GM23338 (cell line): ENCODE data around the gene PARD3. TPM values are rescaled to one million over a fixed set of nuclear protein-coding genes. Genes with fewer than 3 reads are reported as not detected.
A peak's percentile ranks its signal among the peaks of the same experiment; 100 is the strongest.

Experiments
- ATAC-seq: fragments of 200-7000 bp; cut with Tn5 transposase; 3 replicates; pipeline ENCODE4 v1.9.1; 2020
- DNase-seq: peaks from one replicate; pipeline ENCODE4 v3.0.0-alpha.2; 2015; ENCODE audit warnings: low spot score
- H2AFZ ChIP-seq: fragments of 200-600 bp; sonication (generic); 2 replicates; pipeline ENCODE4 v1.8.0; 2016; ENCODE audit warnings: antibody characterized with exemption, mild to moderate bottlenecking, moderate library complexity
- H3F3A ChIP-seq: fragments of 200-600 bp; sonication (generic); replicated peaks from 2 replicates; pipeline ENCODE4 v1.8.0; 2017; ENCODE audit warnings: antibody characterized with exemption, mixed run types, low read depth
- H3K27ac ChIP-seq: fragments of 200-600 bp; sonication (generic); 2 replicates; pipeline ENCODE4 v1.6.1; 2016; ENCODE audit warnings: low read depth
- H3K27me3 ChIP-seq: fragments of 200-600 bp; sonication (generic); 2 replicates; pipeline ENCODE4 v1.8.0; 2016; ENCODE audit warnings: mild to moderate bottlenecking, mixed run types, moderate library complexity; ENCODE audit not compliant: insufficient read depth
- H3K36me3 ChIP-seq: fragments of 200-600 bp; sonication (generic); 2 replicates; pipeline ENCODE4 v1.8.0; 2016; ENCODE audit warnings: mild to moderate bottlenecking; ENCODE audit not compliant: insufficient read depth
- H3K4me1 ChIP-seq: fragments of 200-600 bp; sonication (generic); 2 replicates; pipeline ENCODE4 v1.8.0; 2016; ENCODE audit warnings: mild to moderate bottlenecking, moderate library complexity; ENCODE audit not compliant: insufficient read depth
- H3K4me2 ChIP-seq: fragments of 200-600 bp; sonication (generic); 2 replicates; pipeline ENCODE4 v1.7.1; 2017; ENCODE audit warnings: mixed run types
- H3K4me3 ChIP-seq: fragments of 200-600 bp; sonication (generic); 2 replicates; pipeline ENCODE4 v1.6.1; 2016; ENCODE audit warnings: mixed run types
- H3K79me2 ChIP-seq: fragments of 200-600 bp; sonication (generic); replicated peaks from 2 replicates; pipeline ENCODE4 v1.8.0; 2017; ENCODE audit warnings: mild to moderate bottlenecking; ENCODE audit not compliant: insufficient read depth
- H3K9me2 ChIP-seq: fragments of 200-600 bp; sonication (generic); 2 replicates; pipeline ENCODE4 v1.8.0; 2017; ENCODE audit not compliant: insufficient read depth
- H4K20me1 ChIP-seq: fragments of 200-600 bp; sonication (generic); replicated peaks from 2 replicates; pipeline ENCODE4 v1.8.0; 2017; ENCODE audit warnings: mild to moderate bottlenecking; ENCODE audit not compliant: insufficient read depth
- H3K27ac Mint-ChIP-seq: 2 replicates; pipeline ENCODE4 v1.8.0; 2020; ENCODE audit warnings: inconsistent platforms, mild to moderate bottlenecking, moderate library complexity, mixed read lengths
- H3K27me3 Mint-ChIP-seq: 3 replicates; pipeline ENCODE4 v1.8.0; 2022; ENCODE audit warnings: low read depth, mild to moderate bottlenecking, moderate library complexity, mixed read lengths, inconsistent platforms; ENCODE audit not compliant: insufficient read depth, poor library complexity
- H3K36me3 Mint-ChIP-seq: 3 replicates; pipeline ENCODE4 v1.8.0; 2021; ENCODE audit warnings: low read depth, mild to moderate bottlenecking, inconsistent platforms, moderate library complexity, mixed read lengths
- H3K4me1 Mint-ChIP-seq: 3 replicates; pipeline ENCODE4 v1.8.0; 2020; ENCODE audit warnings: mild to moderate bottlenecking, inconsistent platforms, mixed read lengths
- H3K4me3 Mint-ChIP-seq: 3 replicates; pipeline ENCODE4 v1.8.0; 2021; ENCODE audit warnings: moderate library complexity, mild to moderate bottlenecking, inconsistent platforms, mixed read lengths
- H3K9me3 Mint-ChIP-seq: 3 replicates; pipeline ENCODE4 v1.8.0; 2020; ENCODE audit warnings: moderate library complexity, mild to moderate bottlenecking, inconsistent platforms, mixed read lengths
- CREB1 ChIP-seq: fragments of 250-450 bp; sonication (Bioruptor Pico); IDR thresholded peaks from 2 replicates; pipeline ENCODE4 v1.5.0; 2020; ENCODE audit warnings: low read depth, mild to moderate bottlenecking, moderate library complexity
- CTCF ChIP-seq, 2 experiments: fragments of 200-600 bp in 1 of 2; sonication (generic) in 1 of 2; conservative IDR thresholded peaks; 2 replicates each; pipeline versions ENCODE4 v1.5.1 to v1.6.1; 2016 to 2017; ENCODE audit warnings: antibody characterized with exemption in 2 of 2, low read depth in 2 of 2, mild to moderate bottlenecking in 2 of 2, moderate library complexity in 1 of 2
- ETS1 ChIP-seq: IDR thresholded peaks from 2 replicates; pipeline ENCODE4 v1.6.1; 2016; ENCODE audit warnings: antibody characterized with exemption
- EZH2 ChIP-seq: fragments of 200-600 bp; sonication (generic); IDR thresholded peaks from one replicate; pipeline ENCODE4 v1.8.0; 2017; ENCODE audit warnings: antibody characterized with exemption, mild to moderate bottlenecking, low read depth; ENCODE audit not compliant: unreplicated experiment
- EZH2phosphoT487 ChIP-seq: fragments of 200-600 bp; sonication (generic); IDR thresholded peaks from one replicate; pipeline ENCODE4 v1.8.1; 2018; ENCODE audit warnings: antibody characterized with exemption; ENCODE audit not compliant: unreplicated experiment
- JUNB ChIP-seq: IDR thresholded peaks from one replicate; pipeline ENCODE4 v1.6.1; 2016; ENCODE audit warnings: antibody characterized with exemption; ENCODE audit not compliant: unreplicated experiment
- NANOG ChIP-seq: IDR thresholded peaks from 2 replicates; pipeline ENCODE4 v1.6.1; 2016; ENCODE audit warnings: antibody characterized with exemption, borderline replicate concordance
- POLR2AphosphoS5 ChIP-seq: IDR thresholded peaks from 2 replicates; pipeline ENCODE4 v1.6.1; 2016; ENCODE audit warnings: antibody characterized with exemption, low read depth
- REST ChIP-seq: IDR thresholded peaks from one replicate; pipeline ENCODE4 v1.6.1; 2018; ENCODE audit warnings: antibody characterized with exemption; ENCODE audit not compliant: unreplicated experiment
- STAT1 ChIP-seq: IDR thresholded peaks from one replicate; pipeline ENCODE4 v1.6.1; 2016; ENCODE audit warnings: antibody characterized with exemption; ENCODE audit not compliant: unreplicated experiment
- ZNF114 ChIP-seq: fragments of 250-450 bp; sonication (Bioruptor Pico); IDR thresholded peaks from 2 replicates; pipeline ENCODE4 v1.5.0; 2020; ENCODE audit warnings: mild to moderate bottlenecking, moderate library complexity
- ZNF331 ChIP-seq: fragments of 250-450 bp; sonication (Bioruptor Pico); IDR thresholded peaks from 2 replicates; pipeline ENCODE4 v1.5.0; 2020; ENCODE audit warnings: low read depth, mild to moderate bottlenecking, moderate library complexity
- ZNF462 ChIP-seq: fragments of 250-450 bp; sonication (Bioruptor Pico); IDR thresholded peaks from 2 replicates; pipeline ENCODE4 v1.5.0; 2020; ENCODE audit warnings: mild to moderate bottlenecking, moderate library complexity
- polyA plus RNA-seq: library from polyadenylated mRNA; unstranded; fragments of >200 nt; fragmentation: Nextera tagmentation; extraction: Ambion mirVana; gene quantifications from 2 replicates; pipeline ENCODE4 v1.2.1, GENCODE V29; 2016
- total RNA-seq: library from RNA; depleted of rRNA; stranded (reverse); fragments of >200 nt; shearing (Covaris generic); gene quantifications from 2 replicates; pipeline ENCODE4 v1.2.3, GENCODE V29; 2014

The PARD3 gene
- total and polyA plus RNA-seq, 2 experiments from 2014 or later, result 30.2 to 51.4 TPM

GRCh38 chr10:34861293-34862021 lies 46.4 kb upstream of the PARD3 start:
- 0 out of 2 replicates have a peak overlapping the region, but pooled peaks have one; percentile 16 for H3K4me2 ChIP-seq
- no peaks in the 10 kb centered on the region for H3K36me3 Mint-ChIP-seq
- peaks cover 24% of the 10 kb centered on the region for H3K4me1 Mint-ChIP-seq
- no peak for TF ChIP-seq POLR2AphosphoS5
- no peak for TF ChIP-seq JUNB
- no peak for TF ChIP-seq REST
- no peak for TF ChIP-seq ZNF331 (CRISPR knock-in tag)
- no peak for TF ChIP-seq STAT1
- no peak for TF ChIP-seq NANOG
- TF ChIP-seq EZH2phosphoT487, result no peak
- no peak for TF ChIP-seq CREB1 (CRISPR knock-in tag)
- TF ChIP-seq ZNF462 (CRISPR knock-in tag), result no peak
- TF ChIP-seq EZH2, result no peak
- TF ChIP-seq ZNF114, result no peak
- no peak for TF ChIP-seq CTCF (conservative IDR thresholded peaks at IDR 0.05; ENCODE audit: low read depth in 2 of 2)
- TF ChIP-seq ETS1, result no peak
- H3K4me1 ChIP-seq, result peaks cover 22% of the 10 kb centered on the region
- no peaks in the 10 kb centered on the region for H3K36me3 ChIP-seq
- no peaks in the 10 kb centered on the region for H3F3A ChIP-seq
- H3K27ac Mint-ChIP-seq, result no peak overlapping the region
- H3K27me3 ChIP-seq, result no peaks in the 10 kb centered on the region
- H3K9me2 ChIP-seq, result no peaks in the 10 kb centered on the region
- H3K9me3 Mint-ChIP-seq, result no peaks in the 10 kb centered on the region; the same call in 2 of the 3 replicates
- no peaks in the 10 kb centered on the region for H3K79me2 ChIP-seq
- no peaks in the 10 kb centered on the region for H4K20me1 ChIP-seq
- no peak overlapping the region; the same call in 1 of the 2 replicates for H2AFZ ChIP-seq
- no peaks in the 10 kb centered on the region for H3K27me3 Mint-ChIP-seq
- no peak overlapping the region for H3K4me3 ChIP-seq
- ATAC-seq, result no peak; the same call in 2 of the 3 replicates
- H3K27ac ChIP-seq, result no peak overlapping the region
- H3K4me3 Mint-ChIP-seq, result no peak overlapping the region
- DNase-seq, result no peak
